Gastroesophageal sphincter (tissue), 3 donors: Measurements from ENCODE around the gene SLC5A4.

Source experiments
- POLR2A ChIP-seq, 2 donors: fragments of 450-650 bp; IDR thresholded peaks; one replicate each; pipeline ENCODE4 v1.6.1; 2017; ENCODE audit warnings: antibody characterized with exemption in 2 of 2, mild to moderate bottlenecking in 2 of 2, moderate library complexity in 1 of 2
- TF ChIP-seq, protein P1 (sequence below), 4 experiments: fragments of 200-600 bp in 2 of 4; fragments of 450-650 bp in 2 of 4; sonication (generic) in 1 of 4; IDR thresholded peaks; one replicate each; pipeline ENCODE4 v1.5.1; 2017 to 2019; ENCODE audit warnings: antibody characterized with exemption in 4 of 4, mild to moderate bottlenecking in 2 of 4, moderate library complexity in 2 of 4

DNA sequence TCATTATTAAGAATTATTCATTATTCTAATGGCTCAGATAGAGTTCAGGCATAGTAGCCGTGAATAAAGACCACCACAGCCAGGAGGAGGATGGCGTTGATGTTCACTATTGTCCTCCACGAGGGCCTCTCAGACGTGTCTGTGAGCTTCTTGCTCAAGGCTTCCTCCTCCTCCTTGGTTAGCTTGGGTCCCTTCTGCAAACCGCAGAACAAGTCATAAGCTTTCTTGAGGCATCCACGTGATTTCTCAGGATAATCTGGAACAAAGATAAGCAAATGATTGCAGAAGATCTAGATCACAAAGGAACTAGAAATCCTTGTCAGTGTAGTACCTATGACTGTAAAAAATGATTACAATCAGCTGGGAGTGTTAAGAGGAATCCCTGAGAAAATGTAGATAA, 36.7 kb downstream of the SLC5A4 start:
- TF ChIP-seq, protein P1, sequence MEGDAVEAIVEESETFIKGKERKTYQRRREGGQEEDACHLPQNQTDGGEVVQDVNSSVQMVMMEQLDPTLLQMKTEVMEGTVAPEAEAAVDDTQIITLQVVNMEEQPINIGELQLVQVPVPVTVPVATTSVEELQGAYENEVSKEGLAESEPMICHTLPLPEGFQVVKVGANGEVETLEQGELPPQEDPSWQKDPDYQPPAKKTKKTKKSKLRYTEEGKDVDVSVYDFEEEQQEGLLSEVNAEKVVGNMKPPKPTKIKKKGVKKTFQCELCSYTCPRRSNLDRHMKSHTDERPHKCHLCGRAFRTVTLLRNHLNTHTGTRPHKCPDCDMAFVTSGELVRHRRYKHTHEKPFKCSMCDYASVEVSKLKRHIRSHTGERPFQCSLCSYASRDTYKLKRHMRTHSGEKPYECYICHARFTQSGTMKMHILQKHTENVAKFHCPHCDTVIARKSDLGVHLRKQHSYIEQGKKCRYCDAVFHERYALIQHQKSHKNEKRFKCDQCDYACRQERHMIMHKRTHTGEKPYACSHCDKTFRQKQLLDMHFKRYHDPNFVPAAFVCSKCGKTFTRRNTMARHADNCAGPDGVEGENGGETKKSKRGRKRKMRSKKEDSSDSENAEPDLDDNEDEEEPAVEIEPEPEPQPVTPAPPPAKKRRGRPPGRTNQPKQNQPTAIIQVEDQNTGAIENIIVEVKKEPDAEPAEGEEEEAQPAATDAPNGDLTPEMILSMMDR (IDR thresholded peaks at IDR 0.05): no peak
- no peak for TF ChIP-seq POLR2A (IDR thresholded peaks at IDR 0.05)
